SJSA1 (cell line): ENCODE results near the gene GAS7. TPM values are rescaled to one million over a fixed set of nuclear protein-coding genes. Genes with fewer than 3 reads are reported as not detected.
A peak's percentile ranks its signal among the peaks of the same experiment; 100 is the strongest.

Experiments used
- DNase-seq, 2 experiments: peaks; one replicate each; pipeline ENCODE4 v3.0.0-alpha.2; 2015 to 2020; ENCODE audit warnings: low spot score in 2 of 2, low read depth in 1 of 2
- H3K27ac ChIP-seq: fragments of 250-450 bp; sonication (Bioruptor Pico); 2 replicates; pipeline ENCODE4 v1.5.1; 2020; ENCODE audit warnings: mild to moderate bottlenecking, moderate library complexity
- H3K27me3 ChIP-seq: fragments of 250-450 bp; sonication (Bioruptor Pico); replicated peaks from 2 replicates; pipeline ENCODE4 v1.5.1; 2020; ENCODE audit warnings: mild to moderate bottlenecking, moderate library complexity
- H3K36me3 ChIP-seq: fragments of 250-450 bp; sonication (Bioruptor Pico); 2 replicates; pipeline ENCODE4 v1.5.1; 2020; ENCODE audit warnings: mild to moderate bottlenecking
- H3K4me1 ChIP-seq: fragments of 250-450 bp; sonication (Bioruptor Pico); replicated peaks from 2 replicates; pipeline ENCODE4 v1.6.1; 2021; ENCODE audit warnings: mild to moderate bottlenecking
- H3K4me3 ChIP-seq: fragments of 250-450 bp; sonication (Bioruptor Pico); 2 replicates; pipeline ENCODE4 v1.5.1; 2020; ENCODE audit warnings: mild to moderate bottlenecking
- H3K9me3 ChIP-seq: fragments of 250-450 bp; sonication (Bioruptor Pico); replicated peaks from 2 replicates; pipeline ENCODE4 v1.5.1; 2020; ENCODE audit warnings: mild to moderate bottlenecking
- total RNA-seq: library from RNA; depleted of rRNA; stranded (reverse); fragments of >200 nt; shearing (Covaris generic); gene quantifications from 2 replicates; pipeline ENCODE4 v1.2.3, GENCODE V29; 2014

GAS7 gene
- total RNA-seq, 1 experiment from 2014 or later = 2.6 TPM

- Histone ChIP-seq H3K36me3 (no peaks in the 10 kb centered on the region), H3K4me1 (peaks cover 21% of the 10 kb centered on the region), H3K9me3 (no peaks in the 10 kb centered on the region), H3K4me3 (no peak overlapping the region), H3K27me3 (no peaks in the 10 kb centered on the region), H3K27ac (no peak overlapping the region)
- DNase-seq = no peak
Observed at GRCh38 chr17:9906616-9907015, 291.8 kb downstream of the GAS7 start.

- H3K27ac ChIP-seq = no peak overlapping the region
- no peaks in the 10 kb centered on the region for H3K36me3 ChIP-seq
- no peaks in the 10 kb centered on the region for H3K27me3 ChIP-seq
- no peak overlapping the region for H3K4me3 ChIP-seq
- peak in 1 of 2 experiments; percentile 20 for DNase-seq
- no peaks in the 10 kb centered on the region for H3K9me3 ChIP-seq
- peaks cover 28% of the 10 kb centered on the region for H3K4me1 ChIP-seq
Observed at GRCh38 chr17:9905902-9906301, 292.5 kb downstream of the GAS7 start.

- no peaks in the 10 kb centered on the region for H3K27me3 ChIP-seq
- no peak for DNase-seq
- H3K4me1 ChIP-seq = peaks cover 37% of the 10 kb centered on the region
- no peak within 1 kb of the TSS for H3K27ac ChIP-seq
- H3K36me3 ChIP-seq = no peaks in the 10 kb centered on the region
- no peaks in the 10 kb centered on the region for H3K9me3 ChIP-seq
- no peak within 1 kb of the TSS for H3K4me3 ChIP-seq
Observed at GRCh38 chr17:9905078-9905415, 293.4 kb downstream of the GAS7 start, which contains the start of gene RCVRN. TSS of gene RCVRN (minus strand) at chr17:9905271. CDS start at chr17:9905180, 91 bp downstream.

- Histone ChIP-seq H3K4me1 (peaks cover 42% of the 10 kb centered on the region), H3K36me3 (no peaks in the 10 kb centered on the region), H3K9me3 (no peaks in the 10 kb centered on the region), H3K4me3 (no peak overlapping the region), H3K27me3 (no peaks in the 10 kb centered on the region), H3K27ac (no peak overlapping the region)
- DNase-seq = no peak
Observed at GRCh38 chr17:9904277-9905077, 293.9 kb downstream of the GAS7 start.

GRCh38 chr17:9902120-9902519, 296.3 kb downstream of the GAS7 start:
- Histone ChIP-seq H3K4me1 (peaks cover 32% of the 10 kb centered on the region), H3K27ac (peak overlapping the region; percentile 93; the same call in 1 of the 2 replicates), H3K9me3 (no peaks in the 10 kb centered on the region), H3K4me3 (no peak overlapping the region), H3K36me3 (no peaks in the 10 kb centered on the region), H3K27me3 (no peaks in the 10 kb centered on the region)
- peak; percentile 38 to 66 for DNase-seq

GRCh38 chr17:9900784-9901183, 297.6 kb downstream of the GAS7 start:
- H3K36me3 ChIP-seq = no peaks in the 10 kb centered on the region
- H3K4me1 ChIP-seq = peaks cover 32% of the 10 kb centered on the region
- H3K9me3 ChIP-seq = no peaks in the 10 kb centered on the region
- H3K4me3 ChIP-seq = no peak overlapping the region
- no peaks in the 10 kb centered on the region for H3K27me3 ChIP-seq
- H3K27ac ChIP-seq = peak overlapping the region; percentile 93
- peak; percentile 65 to 76 for DNase-seq

- no peaks in the 10 kb centered on the region for H3K27me3 ChIP-seq
- peak overlapping the region; percentile 93 for H3K27ac ChIP-seq
- H3K4me3 ChIP-seq = no peak overlapping the region
- peaks cover 32% of the 10 kb centered on the region for H3K4me1 ChIP-seq
- no peak for DNase-seq
- H3K36me3 ChIP-seq = no peaks in the 10 kb centered on the region
- no peaks in the 10 kb centered on the region for H3K9me3 ChIP-seq
Observed at GRCh38 chr17:9900044-9900594, 298.3 kb downstream of the GAS7 start.

- peak overlapping the region; percentile 93 for H3K27ac ChIP-seq
- DNase-seq = no peak
- H3K4me1 ChIP-seq = peaks cover 35% of the 10 kb centered on the region
- no peak overlapping the region for H3K4me3 ChIP-seq
- no peaks in the 10 kb centered on the region for H3K36me3 ChIP-seq
- no peaks in the 10 kb centered on the region for H3K9me3 ChIP-seq
- H3K27me3 ChIP-seq = no peaks in the 10 kb centered on the region
Observed at GRCh38 chr17:9899280-9900043, 298.9 kb downstream of the GAS7 start.

- Histone ChIP-seq H3K4me1 (peaks cover 41% of the 10 kb centered on the region), H3K36me3 (no peaks in the 10 kb centered on the region), H3K27ac (no peak overlapping the region), H3K27me3 (no peaks in the 10 kb centered on the region), H3K9me3 (no peaks in the 10 kb centered on the region), H3K4me3 (no peak overlapping the region)
- no peak for DNase-seq
Observed at GRCh38 chr17:9898812-9899211, 299.6 kb downstream of the GAS7 start.

GRCh38 chr17:9897372-9897968, 300.9 kb downstream of the GAS7 start:
- no peak overlapping the region for H3K27ac ChIP-seq
- H3K4me1 ChIP-seq = peaks cover 51% of the 10 kb centered on the region
- H3K36me3 ChIP-seq = no peaks in the 10 kb centered on the region
- no peaks in the 10 kb centered on the region for H3K27me3 ChIP-seq
- DNase-seq = no peak
- no peaks in the 10 kb centered on the region for H3K9me3 ChIP-seq
- H3K4me3 ChIP-seq = no peak overlapping the region

- Histone ChIP-seq H3K4me3 (no peak overlapping the region), H3K27me3 (no peaks in the 10 kb centered on the region), H3K27ac (no peak overlapping the region), H3K9me3 (no peaks in the 10 kb centered on the region), H3K4me1 (peaks cover 35% of the 10 kb centered on the region), H3K36me3 (no peaks in the 10 kb centered on the region)
- no peak for DNase-seq
Observed at GRCh38 chr17:9895923-9896322, 302.5 kb downstream of the GAS7 start.

- Histone ChIP-seq H3K4me3 (no peak overlapping the region), H3K27ac (peak overlapping the region; percentile 44), H3K27me3 (no peaks in the 10 kb centered on the region), H3K4me1 (peaks cover 19% of the 10 kb centered on the region), H3K9me3 (no peaks in the 10 kb centered on the region), H3K36me3 (no peaks in the 10 kb centered on the region)
- DNase-seq = no peak
Observed at GRCh38 chr17:9894231-9894630, 304.2 kb downstream of the GAS7 start.

- Histone ChIP-seq H3K27me3 (no peaks in the 10 kb centered on the region), H3K27ac (peak overlapping the region; percentile 44), H3K4me3 (no peak overlapping the region), H3K36me3 (no peaks in the 10 kb centered on the region), H3K9me3 (no peaks in the 10 kb centered on the region), H3K4me1 (peaks cover 19% of the 10 kb centered on the region)
- peak in 1 of 2 experiments; percentile 64 for DNase-seq
Observed at GRCh38 chr17:9893411-9894012, 304.9 kb downstream of the GAS7 start.
